ENCODE data around the gene CCDC78. TPM values are rescaled to one million over a fixed set of nuclear protein-coding genes. Genes with fewer than 3 reads are reported as not detected.

CCDC78 gene
- total and polyA plus RNA-seq, 2 of the 13 experiments (the other 11 are each of a cell fraction or from before 2014, with no cell fraction given), result 0.53 to 1.5 TPM

- TF ChIP-seq ZNF296 (CRISPR knock-in tag; conservative IDR thresholded peaks at IDR 0.05) (no peak), ZMYM2 (CRISPR knock-in tag; IDR thresholded peaks at IDR 0.05) (no peak), ZNF180 (CRISPR knock-in tag; IDR thresholded peaks at IDR 0.05; ENCODE audit: borderline replicate concordance, low read depth) (no peak), ZBTB39 (CRISPR knock-in tag; IDR thresholded peaks at IDR 0.05) (no peak), ZNF75D (CRISPR knock-in tag; IDR thresholded peaks at IDR 0.05; ENCODE audit: borderline replicate concordance) (no peak), RCOR2 (CRISPR knock-in tag; IDR thresholded peaks at IDR 0.05) (no peak), ZBTB3 (CRISPR knock-in tag; IDR thresholded peaks at IDR 0.05; ENCODE audit: borderline replicate concordance, low read depth) (no peak), KLF6 (CRISPR knock-in tag; IDR thresholded peaks at IDR 0.05) (0 out of 2 replicates have a peak, but pooled peaks have one; percentile 57), SIX4 (CRISPR knock-in tag; IDR thresholded peaks at IDR 0.05) (no peak), MAF1 (CRISPR knock-in tag; IDR thresholded peaks at IDR 0.05; ENCODE audit: borderline replicate concordance) (no peak), EEA1 (CRISPR knock-in tag; IDR thresholded peaks at IDR 0.05; ENCODE audit: borderline replicate concordance) (no peak), HOXA3 (CRISPR knock-in tag; IDR thresholded peaks at IDR 0.05) (peak; percentile 53; the same call in 1 of the 2 replicates), ZNF768 (CRISPR knock-in tag; IDR thresholded peaks at IDR 0.05) (peak; percentile 27; the same call in 1 of the 2 replicates), WIZ (CRISPR knock-in tag; IDR thresholded peaks at IDR 0.05) (no peak), NKX3-1 (CRISPR knock-in tag; IDR thresholded peaks at IDR 0.05) (no peak), RORA (CRISPR knock-in tag; IDR thresholded peaks at IDR 0.05) (no peak), ZNF614 (CRISPR knock-in tag; IDR thresholded peaks at IDR 0.05; ENCODE audit: borderline replicate concordance) (no peak), HIVEP1 (CRISPR knock-in tag; IDR thresholded peaks at IDR 0.05) (no peak), ARID2 (CRISPR knock-in tag; IDR thresholded peaks at IDR 0.05; ENCODE audit: borderline replicate concordance) (no peak), DZIP1 (CRISPR knock-in tag; IDR thresholded peaks at IDR 0.05) (0 out of 2 replicates have a peak, but pooled peaks have one; percentile 20)
- TF ChIP-seq, protein P1, sequence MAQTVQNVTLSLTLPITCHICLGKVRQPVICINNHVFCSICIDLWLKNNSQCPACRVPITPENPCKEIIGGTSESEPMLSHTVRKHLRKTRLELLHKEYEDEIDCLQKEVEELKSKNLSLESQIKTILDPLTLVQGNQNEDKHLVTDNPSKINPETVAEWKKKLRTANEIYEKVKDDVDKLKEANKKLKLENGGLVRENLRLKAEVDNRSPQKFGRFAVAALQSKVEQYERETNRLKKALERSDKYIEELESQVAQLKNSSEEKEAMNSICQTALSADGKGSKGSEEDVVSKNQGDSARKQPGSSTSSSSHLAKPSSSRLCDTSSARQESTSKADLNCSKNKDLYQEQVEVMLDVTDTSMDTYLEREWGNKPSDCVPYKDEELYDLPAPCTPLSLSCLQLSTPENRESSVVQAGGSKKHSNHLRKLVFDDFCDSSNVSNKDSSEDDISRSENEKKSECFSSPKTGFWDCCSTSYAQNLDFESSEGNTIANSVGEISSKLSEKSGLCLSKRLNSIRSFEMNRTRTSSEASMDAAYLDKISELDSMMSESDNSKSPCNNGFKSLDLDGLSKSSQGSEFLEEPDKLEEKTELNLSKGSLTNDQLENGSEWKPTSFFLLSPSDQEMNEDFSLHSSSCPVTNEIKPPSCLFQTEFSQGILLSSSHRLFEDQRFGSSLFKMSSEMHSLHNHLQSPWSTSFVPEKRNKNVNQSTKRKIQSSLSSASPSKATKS (CRISPR knock-in tag; IDR thresholded peaks at IDR 0.05), result no peak
- TF ChIP-seq, protein P2, sequence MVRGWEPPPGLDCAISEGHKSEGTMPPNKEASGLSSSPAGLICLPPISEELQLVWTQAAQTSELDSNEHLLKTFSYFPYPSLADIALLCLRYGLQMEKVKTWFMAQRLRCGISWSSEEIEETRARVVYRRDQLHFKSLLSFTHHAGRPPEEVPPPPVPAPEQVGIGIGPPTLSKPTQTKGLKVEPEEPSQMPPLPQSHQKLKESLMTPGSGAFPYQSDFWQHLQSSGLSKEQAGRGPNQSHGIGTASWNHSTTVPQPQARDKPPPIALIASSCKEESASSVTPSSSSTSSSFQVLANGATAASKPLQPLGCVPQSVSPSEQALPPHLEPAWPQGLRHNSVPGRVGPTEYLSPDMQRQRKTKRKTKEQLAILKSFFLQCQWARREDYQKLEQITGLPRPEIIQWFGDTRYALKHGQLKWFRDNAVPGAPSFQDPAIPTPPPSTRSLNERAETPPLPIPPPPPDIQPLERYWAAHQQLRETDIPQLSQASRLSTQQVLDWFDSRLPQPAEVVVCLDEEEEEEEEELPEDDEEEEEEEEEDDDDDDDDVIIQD (CRISPR knock-in tag; IDR thresholded peaks at IDR 0.05; ENCODE audit: low read depth), result no peak
Measured at GRCh38 chr16:680967-681745, 45.1 kb downstream of the CCDC78 start (continued).
